Measurements from ENCODE around the gene SLC44A3. TPM values are rescaled to one million over a fixed set of nuclear protein-coding genes. Genes with fewer than 3 reads are reported as not detected.

The SLC44A3 gene
- polyA plus RNA-seq, 1 donor from 2014 or later: not detected

- Histone ChIP-seq H3K9me2 (ENCODE audit: insufficient read depth, low read length) (no peaks in the 10 kb centered on the region), H3K9me3 (ENCODE audit: low read length) (no peaks in the 10 kb centered on the region), H4K20me1 (ENCODE audit: insufficient read depth) (no peaks in the 10 kb centered on the region), H3K79me2 (replicated peaks; ENCODE audit: insufficient read depth, low read length) (peaks cover 69% of the 10 kb centered on the region), H3K4me3 (ENCODE audit: low read length) (peak overlapping the region; percentile 94), H3F3A (ENCODE audit: insufficient read depth, low read length, poor library complexity, severe bottlenecking) (no peaks in the 10 kb centered on the region), H3K36me3 (ENCODE audit: insufficient read depth, low read length) (peaks cover 4% of the 10 kb centered on the region), H2AFZ (ENCODE audit: low read depth, low read length) (peak overlapping the region; percentile 57), H3K9ac (ENCODE audit: low read length) (peak overlapping the region; percentile 91), H3K27ac (ENCODE audit: low read length) (peak overlapping the region; percentile 83), H3K27me3 (ENCODE audit: insufficient read depth, low read depth, low read length) (no peaks in the 10 kb centered on the region), H3K4me2 (ENCODE audit: low read length) (peak overlapping the region; percentile 83)
- no peak for TF ChIP-seq MXI1 (conservative IDR thresholded peaks at IDR 0.05; ENCODE audit: poor library complexity, severe bottlenecking)
- TF ChIP-seq TAF1 (IDR thresholded peaks at IDR 0.05; ENCODE audit: low read depth): peak; percentile 46
- TF ChIP-seq CTCF (IDR thresholded peaks at IDR 0.05; ENCODE audit: poor library complexity, severe bottlenecking): peak; percentile 74
Observed at GRCh38 chr1:94926126-94926914, 106.2 kb downstream of the SLC44A3 start.

GRCh38 chr1:94926915-94927404, 106.8 kb downstream of the SLC44A3 start, which contains the start of gene CNN3:
Gene CNN3, minus strand, starts transcription at chr1:94927110. Its CDS starts 216 bp downstream, at chr1:94926894.
- no peaks in the 10 kb centered on the region for H3K9me3 ChIP-seq (ENCODE audit: low read length)
- no peak for TF ChIP-seq EZH2 (IDR thresholded peaks at IDR 0.05; ENCODE audit: borderline replicate concordance, insufficient read depth, low read length, poor library complexity, severe bottlenecking)
- no peak for TF ChIP-seq RAD21 (conservative IDR thresholded peaks at IDR 0.05)
- TF ChIP-seq POLR2AphosphoS5 (IDR thresholded peaks at IDR 0.05): peak; percentile 94
- peak; percentile 33 for TF ChIP-seq MXI1 (conservative IDR thresholded peaks at IDR 0.05; ENCODE audit: poor library complexity, severe bottlenecking)
- no peak for TF ChIP-seq SMC3 (conservative IDR thresholded peaks at IDR 0.05; ENCODE audit: poor library complexity)
- no peak for TF ChIP-seq CTCF (IDR thresholded peaks at IDR 0.05; ENCODE audit: poor library complexity, severe bottlenecking)
- TF ChIP-seq EP300 (conservative IDR thresholded peaks at IDR 0.05; ENCODE audit: poor library complexity, severe bottlenecking): no peak
- peak; percentile 82 for TF ChIP-seq TAF1 (IDR thresholded peaks at IDR 0.05; ENCODE audit: low read depth)
- peak; percentile 86 for TF ChIP-seq REST (IDR thresholded peaks at IDR 0.05; ENCODE audit: borderline replicate concordance)
- H3K9ac ChIP-seq (ENCODE audit: low read length): peak within 1 kb of the TSS; percentile 91
- peaks cover 4% of the 10 kb centered on the region for H3K36me3 ChIP-seq (ENCODE audit: insufficient read depth, low read length)
- peaks cover 63% of the 10 kb centered on the region for H3K79me2 ChIP-seq (replicated peaks; ENCODE audit: insufficient read depth, low read length)
- no peaks in the 10 kb centered on the region for H3K27me3 ChIP-seq (ENCODE audit: insufficient read depth, low read depth, low read length)
- H4K20me1 ChIP-seq (ENCODE audit: insufficient read depth): no peaks in the 10 kb centered on the region
- no peaks in the 10 kb centered on the region for H3F3A ChIP-seq (ENCODE audit: insufficient read depth, low read length, poor library complexity, severe bottlenecking)
- peak within 1 kb of the TSS; percentile 94 for H3K4me3 ChIP-seq (ENCODE audit: low read length)
- H3K27ac ChIP-seq (ENCODE audit: low read length): peak within 1 kb of the TSS; percentile 83
- H3K4me2 ChIP-seq (ENCODE audit: low read length): peak within 1 kb of the TSS; percentile 83
- peak within 1 kb of the TSS; percentile 57 for H2AFZ ChIP-seq (ENCODE audit: low read depth, low read length)
- H3K9me2 ChIP-seq (ENCODE audit: insufficient read depth, low read length): no peaks in the 10 kb centered on the region
